ENCODE results near the gene AP3D1.

DNA sequence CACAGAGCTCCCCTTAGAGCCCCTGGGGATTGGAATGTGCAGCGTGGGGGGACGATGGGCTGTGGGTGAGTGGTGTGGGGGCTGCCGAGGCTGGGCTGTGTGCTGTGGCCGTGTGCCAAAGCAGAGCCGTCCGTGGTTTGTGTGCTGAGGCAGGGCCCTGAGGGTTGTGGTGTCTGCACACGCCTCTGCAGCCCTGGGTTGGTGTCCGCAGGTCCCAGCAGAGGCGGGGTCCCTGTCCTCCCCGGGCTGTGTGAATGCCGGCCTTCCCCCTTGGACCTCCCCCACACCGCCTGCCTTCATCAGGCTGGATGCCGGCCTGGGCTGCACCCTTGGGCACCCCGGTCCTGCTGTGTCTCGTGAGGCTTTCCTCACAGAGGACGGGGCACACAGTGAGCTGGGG is 38.5 kb upstream of the AP3D1 start:
- TF ChIP-seq CTCF (IDR thresholded peaks at IDR 0.05): no peak
- no peak for TF ChIP-seq ZFX (IDR thresholded peaks at IDR 0.05; ENCODE audit: borderline replicate concordance)
